GM21786 (cell line): ENCODE measurements around the gene UBE2QL1.
"Not testable (repeated sequence)": the region's sequence is repeated elsewhere in the genome, so short reads cannot be mapped to it uniquely, and the experiment has no call there.

ENCODE experiments used
- ATAC-seq: cut with Tn5 transposase; IDR thresholded peaks from one replicate; pipeline ENCODE4 v1.9.1; 2021; ENCODE audit not compliant: unreplicated experiment

The UBE2QL1 gene

GRCh38 chr5:6494939-6495338 is 46.3 kb downstream of the UBE2QL1 start:
- ATAC-seq = no peak

GRCh38 chr5:6495433-6496206 is 47.0 kb downstream of the UBE2QL1 start:
- ATAC-seq = no peak

- ATAC-seq = peak; percentile 92
These were observed 47.5 kb downstream of the UBE2QL1 start for GRCh38 chr5:6496207-6496584.

GRCh38 chr5:6496636-6497035 is 48.0 kb downstream of the UBE2QL1 start:
- ATAC-seq = no peak

- no peak for ATAC-seq
These were observed 48.6 kb downstream of the UBE2QL1 start for GRCh38 chr5:6497262-6497661.

- no peak for ATAC-seq
These were observed 50.3 kb downstream of the UBE2QL1 start for GRCh38 chr5:6498968-6499367.

GRCh38 chr5:6501701-6502100 is 53.0 kb downstream of the UBE2QL1 start:
- no peak for ATAC-seq

GRCh38 chr5:6502421-6502820 is 53.8 kb downstream of the UBE2QL1 start:
- no peak for ATAC-seq

GRCh38 chr5:6503342-6503741 is 54.7 kb downstream of the UBE2QL1 start:
- no peak for ATAC-seq

- ATAC-seq = no peak
These were observed 56.2 kb downstream of the UBE2QL1 start for GRCh38 chr5:6504677-6505415.

GRCh38 chr5:6505416-6505755 is 56.7 kb downstream of the UBE2QL1 start:
- ATAC-seq = no peak

GRCh38 chr5:6505783-6506557 is 57.3 kb downstream of the UBE2QL1 start:
- ATAC-seq = no peak

GRCh38 chr5:6506611-6507010 is 58.0 kb downstream of the UBE2QL1 start:
- no peak for ATAC-seq

GRCh38 chr5:6508931-6509330 is 60.3 kb downstream of the UBE2QL1 start:
- ATAC-seq = no peak

GRCh38 chr5:6510132-6510531 is 61.5 kb downstream of the UBE2QL1 start:
- no peak for ATAC-seq

- ATAC-seq = no peak
These were observed 62.3 kb downstream of the UBE2QL1 start for GRCh38 chr5:6510973-6511372.

- ATAC-seq = not testable (repeated sequence)
These were observed 67.2 kb downstream of the UBE2QL1 start for GRCh38 chr5:6515812-6516211.

- no peak for ATAC-seq
These were observed 68.2 kb downstream of the UBE2QL1 start for GRCh38 chr5:6516823-6517222.

GRCh38 chr5:6517510-6517909 is 68.9 kb downstream of the UBE2QL1 start:
- no peak for ATAC-seq

GRCh38 chr5:6518298-6519057 is 69.8 kb downstream of the UBE2QL1 start:
- no peak for ATAC-seq

GRCh38 chr5:6520201-6520600 is 71.5 kb downstream of the UBE2QL1 start:
- ATAC-seq = no peak
